HG03039 (cell line): ENCODE measurements around the gene WWOX.

ENCODE experiments used
- ATAC-seq: cut with Tn5 transposase; IDR thresholded peaks from one replicate; pipeline ENCODE4 v1.9.1; 2021; ENCODE audit warnings: mild to moderate bottlenecking, moderate library complexity; ENCODE audit not compliant: unreplicated experiment

WWOX gene

GRCh38 chr16:78326731-78327130 is 227.3 kb downstream of the WWOX start:
- ATAC-seq = no peak

GRCh38 chr16:78331731-78332130 is 232.3 kb downstream of the WWOX start:
- no peak for ATAC-seq

- ATAC-seq = no peak
Measured at GRCh38 chr16:78333808-78334207, 234.4 kb downstream of the WWOX start.

- no peak for ATAC-seq
Measured at GRCh38 chr16:78340590-78340989, 241.1 kb downstream of the WWOX start.

- no peak for ATAC-seq
Measured at GRCh38 chr16:78348068-78348467, 248.6 kb downstream of the WWOX start.

- ATAC-seq = no peak
Measured at GRCh38 chr16:78348886-78349285, 249.4 kb downstream of the WWOX start.

- no peak for ATAC-seq
Measured at GRCh38 chr16:78352184-78352583, 252.7 kb downstream of the WWOX start.

- ATAC-seq = no peak
Measured at GRCh38 chr16:78353640-78354275, 254.3 kb downstream of the WWOX start.

GRCh38 chr16:78362524-78363135 is 263.2 kb downstream of the WWOX start:
- ATAC-seq = no peak

- ATAC-seq = no peak
Measured at GRCh38 chr16:78363843-78364555, 264.5 kb downstream of the WWOX start.

- no peak for ATAC-seq
Measured at GRCh38 chr16:78364556-78364880, 265.1 kb downstream of the WWOX start.

- ATAC-seq = no peak
Measured at GRCh38 chr16:78365366-78365765, 265.9 kb downstream of the WWOX start.

GRCh38 chr16:78368121-78369102 is 269.0 kb downstream of the WWOX start:
- no peak for ATAC-seq

- no peak for ATAC-seq
Measured at GRCh38 chr16:78372277-78372676, 272.8 kb downstream of the WWOX start.

GRCh38 chr16:78375055-78375679 is 275.7 kb downstream of the WWOX start:
- no peak for ATAC-seq

GRCh38 chr16:78376452-78376851 is 277.0 kb downstream of the WWOX start:
- ATAC-seq = no peak

- ATAC-seq = no peak
Measured at GRCh38 chr16:78377312-78377711, 277.9 kb downstream of the WWOX start.

- ATAC-seq = no peak
Measured at GRCh38 chr16:78381060-78381459, 281.6 kb downstream of the WWOX start.

GRCh38 chr16:78383118-78383517 is 283.7 kb downstream of the WWOX start:
- ATAC-seq = no peak

- ATAC-seq = no peak
Measured at GRCh38 chr16:78385086-78385805, 285.8 kb downstream of the WWOX start.
